ENCODE data around the gene DDHD1.

DNA sequence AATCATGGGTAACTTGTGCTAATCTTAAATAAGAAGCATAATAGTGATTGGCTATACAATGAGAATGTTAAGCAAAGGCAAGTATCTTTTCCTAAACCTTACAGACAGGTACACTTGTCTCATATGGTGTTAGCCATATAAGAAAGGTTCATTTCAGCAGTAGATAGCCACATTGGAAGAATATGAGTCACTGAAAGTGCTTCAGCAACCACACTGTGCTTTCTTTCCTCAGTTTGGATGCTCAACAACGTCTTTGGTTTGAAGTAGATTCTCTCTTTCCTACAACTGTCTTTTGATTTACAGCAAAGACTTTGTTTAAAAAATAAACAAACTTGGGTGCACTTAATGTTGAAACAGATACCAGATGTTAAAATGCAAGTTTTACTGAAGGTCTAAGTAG is 8.9 kb downstream of the DDHD1 start:
- TF ChIP-seq, protein P1, sequence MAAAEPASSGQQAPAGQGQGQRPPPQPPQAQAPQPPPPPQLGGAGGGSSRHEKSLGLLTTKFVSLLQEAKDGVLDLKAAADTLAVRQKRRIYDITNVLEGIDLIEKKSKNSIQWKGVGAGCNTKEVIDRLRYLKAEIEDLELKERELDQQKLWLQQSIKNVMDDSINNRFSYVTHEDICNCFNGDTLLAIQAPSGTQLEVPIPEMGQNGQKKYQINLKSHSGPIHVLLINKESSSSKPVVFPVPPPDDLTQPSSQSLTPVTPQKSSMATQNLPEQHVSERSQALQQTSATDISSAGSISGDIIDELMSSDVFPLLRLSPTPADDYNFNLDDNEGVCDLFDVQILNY (CRISPR knock-in tag; IDR thresholded peaks at IDR 0.05) = no peak
- TF ChIP-seq, protein P2, sequence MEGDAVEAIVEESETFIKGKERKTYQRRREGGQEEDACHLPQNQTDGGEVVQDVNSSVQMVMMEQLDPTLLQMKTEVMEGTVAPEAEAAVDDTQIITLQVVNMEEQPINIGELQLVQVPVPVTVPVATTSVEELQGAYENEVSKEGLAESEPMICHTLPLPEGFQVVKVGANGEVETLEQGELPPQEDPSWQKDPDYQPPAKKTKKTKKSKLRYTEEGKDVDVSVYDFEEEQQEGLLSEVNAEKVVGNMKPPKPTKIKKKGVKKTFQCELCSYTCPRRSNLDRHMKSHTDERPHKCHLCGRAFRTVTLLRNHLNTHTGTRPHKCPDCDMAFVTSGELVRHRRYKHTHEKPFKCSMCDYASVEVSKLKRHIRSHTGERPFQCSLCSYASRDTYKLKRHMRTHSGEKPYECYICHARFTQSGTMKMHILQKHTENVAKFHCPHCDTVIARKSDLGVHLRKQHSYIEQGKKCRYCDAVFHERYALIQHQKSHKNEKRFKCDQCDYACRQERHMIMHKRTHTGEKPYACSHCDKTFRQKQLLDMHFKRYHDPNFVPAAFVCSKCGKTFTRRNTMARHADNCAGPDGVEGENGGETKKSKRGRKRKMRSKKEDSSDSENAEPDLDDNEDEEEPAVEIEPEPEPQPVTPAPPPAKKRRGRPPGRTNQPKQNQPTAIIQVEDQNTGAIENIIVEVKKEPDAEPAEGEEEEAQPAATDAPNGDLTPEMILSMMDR (IDR thresholded peaks at IDR 0.05) = no peak
- TF ChIP-seq, protein P3, sequence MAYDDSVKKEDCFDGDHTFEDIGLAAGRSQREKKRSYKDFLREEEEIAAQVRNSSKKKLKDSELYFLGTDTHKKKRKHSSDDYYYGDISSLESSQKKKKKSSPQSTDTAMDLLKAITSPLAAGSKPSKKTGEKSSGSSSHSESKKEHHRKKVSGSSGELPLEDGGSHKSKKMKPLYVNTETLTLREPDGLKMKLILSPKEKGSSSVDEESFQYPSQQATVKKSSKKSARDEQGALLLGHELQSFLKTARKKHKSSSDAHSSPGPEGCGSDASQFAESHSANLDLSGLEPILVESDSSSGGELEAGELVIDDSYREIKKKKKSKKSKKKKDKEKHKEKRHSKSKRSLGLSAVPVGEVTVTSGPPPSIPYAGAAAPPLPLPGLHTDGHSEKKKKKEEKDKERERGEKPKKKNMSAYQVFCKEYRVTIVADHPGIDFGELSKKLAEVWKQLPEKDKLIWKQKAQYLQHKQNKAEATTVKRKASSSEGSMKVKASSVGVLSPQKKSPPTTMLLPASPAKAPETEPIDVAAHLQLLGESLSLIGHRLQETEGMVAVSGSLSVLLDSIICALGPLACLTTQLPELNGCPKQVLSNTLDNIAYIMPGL (CRISPR knock-in tag; IDR thresholded peaks at IDR 0.05) = no peak
- TF ChIP-seq SMAD3 (CRISPR knock-in tag; IDR thresholded peaks at IDR 0.05; ENCODE audit: borderline replicate concordance) (no peak), SP1 (CRISPR knock-in tag; conservative IDR thresholded peaks at IDR 0.05) (no peak), NR1H2 (CRISPR knock-in tag; IDR thresholded peaks at IDR 0.05) (no peak), CREB1 (CRISPR knock-in tag; IDR thresholded peaks at IDR 0.05) (no peak), FOXP1 (CRISPR knock-in tag; IDR thresholded peaks at IDR 0.05; ENCODE audit: borderline replicate concordance) (no peak)
- TF ChIP-seq, protein P4, sequence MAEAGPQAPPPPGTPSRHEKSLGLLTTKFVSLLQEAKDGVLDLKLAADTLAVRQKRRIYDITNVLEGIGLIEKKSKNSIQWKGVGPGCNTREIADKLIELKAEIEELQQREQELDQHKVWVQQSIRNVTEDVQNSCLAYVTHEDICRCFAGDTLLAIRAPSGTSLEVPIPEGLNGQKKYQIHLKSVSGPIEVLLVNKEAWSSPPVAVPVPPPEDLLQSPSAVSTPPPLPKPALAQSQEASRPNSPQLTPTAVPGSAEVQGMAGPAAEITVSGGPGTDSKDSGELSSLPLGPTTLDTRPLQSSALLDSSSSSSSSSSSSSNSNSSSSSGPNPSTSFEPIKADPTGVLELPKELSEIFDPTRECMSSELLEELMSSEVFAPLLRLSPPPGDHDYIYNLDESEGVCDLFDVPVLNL (CRISPR knock-in tag; IDR thresholded peaks at IDR 0.05; ENCODE audit: borderline replicate concordance, low read depth) = no peak
- TF ChIP-seq, protein P5, sequence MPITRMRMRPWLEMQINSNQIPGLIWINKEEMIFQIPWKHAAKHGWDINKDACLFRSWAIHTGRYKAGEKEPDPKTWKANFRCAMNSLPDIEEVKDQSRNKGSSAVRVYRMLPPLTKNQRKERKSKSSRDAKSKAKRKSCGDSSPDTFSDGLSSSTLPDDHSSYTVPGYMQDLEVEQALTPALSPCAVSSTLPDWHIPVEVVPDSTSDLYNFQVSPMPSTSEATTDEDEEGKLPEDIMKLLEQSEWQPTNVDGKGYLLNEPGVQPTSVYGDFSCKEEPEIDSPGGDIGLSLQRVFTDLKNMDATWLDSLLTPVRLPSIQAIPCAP (CRISPR knock-in tag; IDR thresholded peaks at IDR 0.05) = no peak
- TF ChIP-seq, protein P6, sequence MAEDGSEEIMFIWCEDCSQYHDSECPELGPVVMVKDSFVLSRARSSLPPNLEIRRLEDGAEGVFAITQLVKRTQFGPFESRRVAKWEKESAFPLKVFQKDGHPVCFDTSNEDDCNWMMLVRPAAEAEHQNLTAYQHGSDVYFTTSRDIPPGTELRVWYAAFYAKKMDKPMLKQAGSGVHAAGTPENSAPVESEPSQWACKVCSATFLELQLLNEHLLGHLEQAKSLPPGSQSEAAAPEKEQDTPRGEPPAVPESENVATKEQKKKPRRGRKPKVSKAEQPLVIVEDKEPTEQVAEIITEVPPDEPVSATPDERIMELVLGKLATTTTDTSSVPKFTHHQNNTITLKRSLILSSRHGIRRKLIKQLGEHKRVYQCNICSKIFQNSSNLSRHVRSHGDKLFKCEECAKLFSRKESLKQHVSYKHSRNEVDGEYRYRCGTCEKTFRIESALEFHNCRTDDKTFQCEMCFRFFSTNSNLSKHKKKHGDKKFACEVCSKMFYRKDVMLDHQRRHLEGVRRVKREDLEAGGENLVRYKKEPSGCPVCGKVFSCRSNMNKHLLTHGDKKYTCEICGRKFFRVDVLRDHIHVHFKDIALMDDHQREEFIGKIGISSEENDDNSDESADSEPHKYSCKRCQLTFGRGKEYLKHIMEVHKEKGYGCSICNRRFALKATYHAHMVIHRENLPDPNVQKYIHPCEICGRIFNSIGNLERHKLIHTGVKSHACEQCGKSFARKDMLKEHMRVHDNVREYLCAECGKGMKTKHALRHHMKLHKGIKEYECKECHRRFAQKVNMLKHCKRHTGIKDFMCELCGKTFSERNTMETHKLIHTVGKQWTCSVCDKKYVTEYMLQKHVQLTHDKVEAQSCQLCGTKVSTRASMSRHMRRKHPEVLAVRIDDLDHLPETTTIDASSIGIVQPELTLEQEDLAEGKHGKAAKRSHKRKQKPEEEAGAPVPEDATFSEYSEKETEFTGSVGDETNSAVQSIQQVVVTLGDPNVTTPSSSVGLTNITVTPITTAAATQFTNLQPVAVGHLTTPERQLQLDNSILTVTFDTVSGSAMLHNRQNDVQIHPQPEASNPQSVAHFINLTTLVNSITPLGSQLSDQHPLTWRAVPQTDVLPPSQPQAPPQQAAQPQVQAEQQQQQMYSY (CRISPR knock-in tag; IDR thresholded peaks at IDR 0.05) = no peak
